WERI-Rb-1 (cell line): ENCODE data around the gene CDC42BPG.

ENCODE experiments used
- DNase-seq: peaks from one replicate; pipeline ENCODE4 v3.0.0-alpha.2; 2020
- H3K27ac ChIP-seq: fragments of 250-450 bp; sonication (Bioruptor Pico); 2 replicates; pipeline ENCODE4 v1.5.1; 2020; ENCODE audit warnings: mild to moderate bottlenecking, moderate library complexity
- H3K27me3 ChIP-seq: fragments of 250-450 bp; sonication (Bioruptor Pico); 2 replicates; pipeline ENCODE4 v1.5.1; 2021; ENCODE audit warnings: mild to moderate bottlenecking, low read depth, moderate library complexity; ENCODE audit not compliant: insufficient read depth, severe bottlenecking
- H3K36me3 ChIP-seq: fragments of 250-450 bp; sonication (Bioruptor Pico); 2 replicates; pipeline ENCODE4 v1.5.1; 2020; ENCODE audit warnings: mild to moderate bottlenecking, moderate library complexity
- H3K4me3 ChIP-seq: 2 replicates; pipeline ENCODE4 v1.5.1; 2011; ENCODE audit warnings: low read depth, mild to moderate bottlenecking, control low read depth, low read length
- H3K9me3 ChIP-seq: fragments of 250-450 bp; sonication (Bioruptor Pico); 2 replicates; pipeline ENCODE4 v1.5.1; 2021; ENCODE audit warnings: mild to moderate bottlenecking, moderate library complexity; ENCODE audit not compliant: severe bottlenecking
- TF ChIP-seq, protein P1 (sequence below): IDR thresholded peaks from 2 replicates; pipeline ENCODE4 v1.5.1; 2011; ENCODE audit warnings: low read depth, mild to moderate bottlenecking, control low read depth, inconsistent platforms, low read length

CDC42BPG gene

DNA sequence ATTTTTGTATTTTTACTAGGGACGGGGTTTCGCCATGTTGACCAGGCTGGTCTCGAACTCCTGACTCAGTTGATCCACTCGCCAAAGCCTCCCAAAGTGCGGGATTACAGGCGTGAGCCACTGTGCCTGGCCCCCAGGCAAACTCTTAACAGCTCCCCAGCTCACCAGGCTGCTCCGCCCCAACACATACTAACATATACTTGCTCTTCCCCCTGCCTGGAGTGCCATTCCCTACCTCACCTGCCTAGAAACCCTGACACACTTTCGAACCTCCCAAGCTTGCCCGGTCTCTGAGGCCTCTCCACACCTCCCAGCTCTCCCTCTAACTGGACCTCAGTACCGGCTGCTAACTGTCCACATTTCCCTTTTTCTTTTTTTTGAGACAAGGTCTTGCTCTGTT, 49.9 kb downstream of the CDC42BPG start:
- Histone ChIP-seq H3K27me3 (no peaks in the 10 kb centered on the region), H3K9me3 (no peaks in the 10 kb centered on the region), H3K4me3 (no peak overlapping the region), H3K36me3 (peaks cover 20% of the 10 kb centered on the region), H3K27ac (no peak overlapping the region)
- DNase-seq = no peak
- TF ChIP-seq, protein P1, sequence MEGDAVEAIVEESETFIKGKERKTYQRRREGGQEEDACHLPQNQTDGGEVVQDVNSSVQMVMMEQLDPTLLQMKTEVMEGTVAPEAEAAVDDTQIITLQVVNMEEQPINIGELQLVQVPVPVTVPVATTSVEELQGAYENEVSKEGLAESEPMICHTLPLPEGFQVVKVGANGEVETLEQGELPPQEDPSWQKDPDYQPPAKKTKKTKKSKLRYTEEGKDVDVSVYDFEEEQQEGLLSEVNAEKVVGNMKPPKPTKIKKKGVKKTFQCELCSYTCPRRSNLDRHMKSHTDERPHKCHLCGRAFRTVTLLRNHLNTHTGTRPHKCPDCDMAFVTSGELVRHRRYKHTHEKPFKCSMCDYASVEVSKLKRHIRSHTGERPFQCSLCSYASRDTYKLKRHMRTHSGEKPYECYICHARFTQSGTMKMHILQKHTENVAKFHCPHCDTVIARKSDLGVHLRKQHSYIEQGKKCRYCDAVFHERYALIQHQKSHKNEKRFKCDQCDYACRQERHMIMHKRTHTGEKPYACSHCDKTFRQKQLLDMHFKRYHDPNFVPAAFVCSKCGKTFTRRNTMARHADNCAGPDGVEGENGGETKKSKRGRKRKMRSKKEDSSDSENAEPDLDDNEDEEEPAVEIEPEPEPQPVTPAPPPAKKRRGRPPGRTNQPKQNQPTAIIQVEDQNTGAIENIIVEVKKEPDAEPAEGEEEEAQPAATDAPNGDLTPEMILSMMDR = no peak

DNA sequence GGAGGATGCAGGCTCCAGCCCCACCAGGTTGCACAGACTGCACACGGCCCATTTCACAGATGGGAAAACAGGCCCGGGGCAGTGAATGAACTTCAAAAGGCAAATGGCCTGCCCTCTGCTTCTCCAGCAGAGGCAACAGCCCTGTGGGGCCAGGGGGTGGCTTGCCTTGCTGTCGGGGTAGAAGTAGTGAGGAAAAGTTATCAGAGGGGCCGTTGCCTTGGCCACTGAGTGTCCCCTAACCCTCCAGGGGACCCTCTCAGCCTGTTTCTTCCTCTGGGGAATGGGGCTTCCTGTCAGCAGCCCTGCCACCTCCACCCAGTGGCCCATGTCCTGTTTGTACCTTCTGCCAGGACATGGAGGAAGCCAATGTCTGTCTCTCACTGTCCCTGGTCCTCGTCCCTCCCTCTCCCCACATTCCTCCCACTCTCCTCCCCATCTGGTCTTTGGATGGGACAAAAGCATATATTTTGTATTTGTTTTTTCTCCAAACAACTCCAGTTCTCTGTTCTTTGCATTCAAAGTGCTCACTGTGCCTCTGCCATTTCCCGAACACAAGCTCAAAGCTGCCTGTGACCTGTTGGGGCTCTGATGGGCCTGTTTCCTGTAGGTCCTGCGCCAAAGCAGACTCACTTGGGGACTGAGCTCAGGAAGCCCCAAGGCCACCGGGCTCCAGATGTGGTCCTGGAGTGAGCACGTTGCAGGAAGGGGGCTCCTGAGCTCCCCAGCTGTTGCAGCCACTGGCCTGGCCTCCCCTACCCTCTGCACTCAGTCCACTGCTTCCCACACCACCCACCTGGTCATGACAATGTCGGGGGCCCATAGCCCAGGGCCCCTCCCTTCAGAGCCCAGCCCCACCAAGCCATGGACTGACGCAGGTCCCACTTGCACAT, 50.9 kb downstream of the CDC42BPG start:
- H3K27ac ChIP-seq = no peak overlapping the region
- no peak for DNase-seq
- H3K27me3 ChIP-seq = no peaks in the 10 kb centered on the region
- H3K36me3 ChIP-seq = peaks cover 15% of the 10 kb centered on the region
- H3K4me3 ChIP-seq = no peak overlapping the region
- TF ChIP-seq, protein P1 = no peak
- H3K9me3 ChIP-seq = no peaks in the 10 kb centered on the region

DNA sequence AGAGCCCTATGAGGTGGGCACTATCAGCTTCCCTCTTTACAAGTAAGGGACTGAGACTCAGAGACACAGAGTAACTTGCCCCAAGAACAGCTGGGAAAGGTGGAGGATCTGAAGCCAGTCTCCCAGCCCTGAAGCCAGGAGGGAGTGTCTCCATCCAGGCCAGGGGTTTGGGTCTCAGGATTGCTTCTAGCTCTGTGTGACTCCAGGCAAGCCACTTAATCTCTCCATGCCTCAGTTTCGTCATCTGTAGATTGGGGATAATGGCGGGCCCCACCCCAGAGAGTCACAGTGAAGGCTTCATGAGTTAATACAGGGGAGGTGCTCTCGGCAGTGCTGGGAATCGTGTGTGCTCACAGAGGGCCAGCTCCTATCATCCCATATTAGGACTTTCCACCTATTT, 52.0 kb downstream of the CDC42BPG start:
- Histone ChIP-seq H3K36me3 (peaks cover 15% of the 10 kb centered on the region), H3K27me3 (no peaks in the 10 kb centered on the region), H3K9me3 (no peaks in the 10 kb centered on the region), H3K4me3 (no peak overlapping the region), H3K27ac (no peak overlapping the region)
- no peak for DNase-seq
- TF ChIP-seq, protein P1 = no peak

DNA sequence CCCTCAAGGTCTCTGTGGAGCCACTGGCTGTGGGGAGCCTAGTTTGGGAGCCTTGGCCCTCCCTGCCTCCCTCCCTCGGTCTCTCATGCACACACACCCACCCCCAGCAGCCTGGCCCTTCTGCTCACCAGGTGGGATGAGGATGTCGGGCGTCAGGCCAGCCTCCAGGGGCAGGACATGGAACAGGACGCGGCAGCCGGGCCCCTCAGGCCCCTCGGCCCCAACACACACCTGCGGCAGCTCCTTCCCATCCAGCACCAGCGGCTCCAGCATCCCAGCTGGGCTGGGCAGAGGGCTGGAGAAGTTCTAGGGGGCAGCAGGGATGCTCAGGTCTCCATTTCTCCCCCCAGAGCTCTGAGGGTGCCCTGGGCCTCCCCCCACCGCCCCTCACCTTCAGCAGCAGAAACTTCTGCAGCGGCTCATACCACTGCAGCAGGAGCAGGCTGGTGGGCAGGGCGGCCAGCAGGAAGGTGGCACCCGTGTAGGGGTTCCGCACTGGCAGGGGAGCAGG, 52.6 kb downstream of the CDC42BPG start:
- TF ChIP-seq, protein P1 = no peak
- H3K36me3 ChIP-seq = peaks cover 15% of the 10 kb centered on the region
- no peak for DNase-seq
- no peaks in the 10 kb centered on the region for H3K27me3 ChIP-seq
- no peak overlapping the region for H3K27ac ChIP-seq
- no peaks in the 10 kb centered on the region for H3K9me3 ChIP-seq
- H3K4me3 ChIP-seq = no peak overlapping the region

DNA sequence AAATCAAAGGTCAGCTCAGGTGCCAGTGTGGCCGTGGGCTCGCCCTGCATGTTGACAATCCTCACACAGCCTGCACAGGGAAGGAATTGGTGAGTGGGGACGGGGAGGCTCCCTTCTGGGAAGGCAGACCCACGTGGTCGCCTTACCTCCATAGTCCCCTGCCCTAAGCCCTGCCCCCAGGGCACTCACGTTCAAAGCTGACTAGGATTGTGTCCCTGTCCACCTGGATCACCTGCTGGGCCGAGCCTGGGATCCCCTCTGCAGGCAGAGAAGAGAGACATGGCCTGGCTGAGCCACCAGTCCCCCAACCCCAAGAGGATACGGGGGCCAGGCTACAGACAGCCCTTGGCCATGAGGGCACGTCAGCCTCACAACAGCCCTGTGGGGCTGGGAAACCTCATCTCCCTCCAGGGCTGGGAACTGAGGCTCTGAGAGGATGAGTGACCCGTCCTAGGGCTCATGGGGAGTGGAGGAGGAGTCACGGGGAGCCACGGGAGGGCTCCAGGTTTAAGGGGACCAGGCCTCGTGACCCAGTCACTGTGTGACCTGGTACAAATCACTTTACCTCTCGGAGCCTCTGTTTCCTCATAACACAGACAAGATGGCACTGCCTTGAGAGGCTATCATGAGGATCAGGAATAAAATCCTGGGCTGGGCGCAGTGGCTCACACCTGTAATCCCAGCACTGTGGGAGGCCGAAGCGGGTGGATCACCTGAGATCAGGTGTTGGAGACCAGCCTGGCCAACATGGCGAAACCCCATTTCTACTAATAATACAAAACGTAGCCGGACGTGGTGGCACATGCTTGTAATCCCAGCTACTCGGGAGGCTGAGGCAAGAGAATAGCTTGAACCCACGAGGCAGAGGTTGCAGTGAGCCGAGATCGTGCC, 54.0 kb downstream of the CDC42BPG start:
- H3K4me3 ChIP-seq = no peak overlapping the region
- H3K27ac ChIP-seq = no peak overlapping the region
- no peaks in the 10 kb centered on the region for H3K9me3 ChIP-seq
- TF ChIP-seq, protein P1 = no peak
- no peak for DNase-seq
- H3K36me3 ChIP-seq = peaks cover 8% of the 10 kb centered on the region
- no peaks in the 10 kb centered on the region for H3K27me3 ChIP-seq
